ENCODE measurements around the gene TMPRSS11B. TPM values are rescaled to one million over a fixed set of nuclear protein-coding genes. Genes with fewer than 3 reads are reported as not detected.
"Not testable (repeated sequence)": the region's sequence is repeated elsewhere in the genome, so short reads cannot be mapped to it uniquely, and the experiment has no call there.

TMPRSS11B gene
- total RNA-seq, 1 donor from 2014 or later, result not detected

- peaks cover 25% of the 10 kb centered on the region for H3K27me3 Mint-ChIP-seq (ENCODE audit: low read depth)
- no peaks in the 10 kb centered on the region for H3K4me1 Mint-ChIP-seq (ENCODE audit: low read depth)
- no peaks in the 10 kb centered on the region for H3K36me3 Mint-ChIP-seq (ENCODE audit: low read depth)
- H3K4me3 Mint-ChIP-seq (ENCODE audit: unreplicated experiment), result no peak overlapping the region
- H3K27ac Mint-ChIP-seq (ENCODE audit: unreplicated experiment), result no peak overlapping the region
- H3K9me3 Mint-ChIP-seq (ENCODE audit: low read depth), result no peaks in the 10 kb centered on the region
- TF ChIP-seq CTCF (IDR thresholded peaks at IDR 0.05), result no peak
- no peak for DNase-seq (ENCODE audit: low spot score)
Measured at GRCh38 chr4:68218044-68218443, 27.4 kb downstream of the TMPRSS11B start.

- H3K4me1 Mint-ChIP-seq (ENCODE audit: low read depth), result no peaks in the 10 kb centered on the region
- peaks cover 25% of the 10 kb centered on the region for H3K27me3 Mint-ChIP-seq (ENCODE audit: low read depth)
- no peaks in the 10 kb centered on the region for H3K9me3 Mint-ChIP-seq (ENCODE audit: low read depth)
- no peak overlapping the region for H3K27ac Mint-ChIP-seq (ENCODE audit: unreplicated experiment)
- no peak overlapping the region for H3K4me3 Mint-ChIP-seq (ENCODE audit: unreplicated experiment)
- H3K36me3 Mint-ChIP-seq (ENCODE audit: low read depth), result no peaks in the 10 kb centered on the region
- DNase-seq (ENCODE audit: low spot score), result no peak
- TF ChIP-seq CTCF (IDR thresholded peaks at IDR 0.05), result no peak
Measured at GRCh38 chr4:68216501-68216900, 29.0 kb downstream of the TMPRSS11B start.

GRCh38 chr4:68209003-68209402, 36.5 kb downstream of the TMPRSS11B start:
- peaks cover 3% of the 10 kb centered on the region for H3K36me3 Mint-ChIP-seq (ENCODE audit: low read depth)
- no peak for TF ChIP-seq CTCF (IDR thresholded peaks at IDR 0.05)
- no peak overlapping the region for H3K27ac Mint-ChIP-seq (ENCODE audit: unreplicated experiment)
- no peaks in the 10 kb centered on the region for H3K4me1 Mint-ChIP-seq (ENCODE audit: low read depth)
- H3K4me3 Mint-ChIP-seq (ENCODE audit: unreplicated experiment), result no peak overlapping the region
- no peak for DNase-seq (ENCODE audit: low spot score)
- peaks cover 2% of the 10 kb centered on the region for H3K27me3 Mint-ChIP-seq (ENCODE audit: low read depth)
- peaks cover 39% of the 10 kb centered on the region for H3K9me3 Mint-ChIP-seq (ENCODE audit: low read depth)

GRCh38 chr4:68194305-68194704, 51.2 kb downstream of the TMPRSS11B start:
- H3K4me3 Mint-ChIP-seq (ENCODE audit: unreplicated experiment); H3K27me3 Mint-ChIP-seq (ENCODE audit: low read depth); H3K27ac Mint-ChIP-seq (ENCODE audit: unreplicated experiment); H3K36me3 Mint-ChIP-seq (ENCODE audit: low read depth); H3K9me3 Mint-ChIP-seq (ENCODE audit: low read depth); H3K4me1 Mint-ChIP-seq (ENCODE audit: low read depth): not testable (repeated sequence)
- peak; percentile 61 for DNase-seq (ENCODE audit: low spot score)

- H3K4me1 Mint-ChIP-seq (ENCODE audit: low read depth), result no peaks in the 10 kb centered on the region
- no peaks in the 10 kb centered on the region for H3K36me3 Mint-ChIP-seq (ENCODE audit: low read depth)
- H3K9me3 Mint-ChIP-seq (ENCODE audit: low read depth), result peaks cover 10% of the 10 kb centered on the region
- no peak overlapping the region for H3K4me3 Mint-ChIP-seq (ENCODE audit: unreplicated experiment)
- no peak overlapping the region for H3K27ac Mint-ChIP-seq (ENCODE audit: unreplicated experiment)
- no peak for TF ChIP-seq CTCF (IDR thresholded peaks at IDR 0.05)
- H3K27me3 Mint-ChIP-seq (ENCODE audit: low read depth), result peaks cover 2% of the 10 kb centered on the region
- no peak for DNase-seq (ENCODE audit: low spot score)
Measured at GRCh38 chr4:68193194-68193593, 52.3 kb downstream of the TMPRSS11B start.

GRCh38 chr4:68187145-68187544, 58.3 kb downstream of the TMPRSS11B start:
- Mint-ChIP-seq H3K27ac (ENCODE audit: unreplicated experiment) (no peak overlapping the region), H3K9me3 (ENCODE audit: low read depth) (no peaks in the 10 kb centered on the region), H3K36me3 (ENCODE audit: low read depth) (no peaks in the 10 kb centered on the region), H3K4me3 (ENCODE audit: unreplicated experiment) (no peak overlapping the region), H3K4me1 (ENCODE audit: low read depth) (no peaks in the 10 kb centered on the region), H3K27me3 (ENCODE audit: low read depth) (peaks cover 9% of the 10 kb centered on the region)
- TF ChIP-seq CTCF (IDR thresholded peaks at IDR 0.05), result no peak
- no peak for DNase-seq (ENCODE audit: low spot score)
